ENCODE measurements around the gene CDKN2B-AS1. TPM values are rescaled to one million over a fixed set of nuclear protein-coding genes. Genes with fewer than 3 reads are reported as not detected.

CDKN2B-AS1 gene
- total RNA-seq, 1 donor from 2014 or later: 1.4 TPM

DNA sequence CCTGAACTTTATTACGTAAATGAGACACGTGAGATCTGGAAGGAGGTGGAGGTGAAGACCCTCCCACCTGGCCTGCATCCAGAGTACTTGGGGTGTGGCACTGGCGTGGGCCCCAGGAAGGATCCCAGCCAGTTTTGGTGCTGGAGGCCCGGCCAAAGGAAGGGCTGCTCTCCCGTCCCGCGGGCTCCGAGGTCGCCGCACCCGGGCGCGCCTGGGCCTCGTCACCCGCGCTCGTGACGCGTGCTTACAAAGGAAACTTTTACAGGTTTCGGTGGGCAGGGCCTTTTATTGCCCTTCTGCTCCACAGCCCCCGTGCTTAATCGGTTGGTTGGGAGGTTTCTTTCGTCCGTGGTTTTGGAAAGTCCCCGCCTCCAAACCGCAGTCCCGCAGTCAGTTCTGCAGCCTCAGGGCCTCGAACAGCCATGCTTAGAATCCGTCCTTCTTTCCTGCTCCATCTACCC, 29.6 kb upstream of the CDKN2B-AS1 start:
- Mint-ChIP-seq H3K27me3 (peaks cover 71% of the 10 kb centered on the region), H3K4me3 (peak overlapping the region; percentile 77), H3K27ac (peak overlapping the region; percentile 64), H3K36me3 (ENCODE audit: low read depth) (peaks cover 2% of the 10 kb centered on the region), H3K9me3 (peaks cover 12% of the 10 kb centered on the region), H3K4me1 (peaks cover 19% of the 10 kb centered on the region)
- CTCF ChIA-PET: interaction anchor here (1.2 to 1.3 kb wide), 3 partner anchors 9 to 151 kb away, joined by 3 to 8 read pairs (median 4); partner anchors contain the start of gene CDKN2B
- TF ChIP-seq, protein P1, sequence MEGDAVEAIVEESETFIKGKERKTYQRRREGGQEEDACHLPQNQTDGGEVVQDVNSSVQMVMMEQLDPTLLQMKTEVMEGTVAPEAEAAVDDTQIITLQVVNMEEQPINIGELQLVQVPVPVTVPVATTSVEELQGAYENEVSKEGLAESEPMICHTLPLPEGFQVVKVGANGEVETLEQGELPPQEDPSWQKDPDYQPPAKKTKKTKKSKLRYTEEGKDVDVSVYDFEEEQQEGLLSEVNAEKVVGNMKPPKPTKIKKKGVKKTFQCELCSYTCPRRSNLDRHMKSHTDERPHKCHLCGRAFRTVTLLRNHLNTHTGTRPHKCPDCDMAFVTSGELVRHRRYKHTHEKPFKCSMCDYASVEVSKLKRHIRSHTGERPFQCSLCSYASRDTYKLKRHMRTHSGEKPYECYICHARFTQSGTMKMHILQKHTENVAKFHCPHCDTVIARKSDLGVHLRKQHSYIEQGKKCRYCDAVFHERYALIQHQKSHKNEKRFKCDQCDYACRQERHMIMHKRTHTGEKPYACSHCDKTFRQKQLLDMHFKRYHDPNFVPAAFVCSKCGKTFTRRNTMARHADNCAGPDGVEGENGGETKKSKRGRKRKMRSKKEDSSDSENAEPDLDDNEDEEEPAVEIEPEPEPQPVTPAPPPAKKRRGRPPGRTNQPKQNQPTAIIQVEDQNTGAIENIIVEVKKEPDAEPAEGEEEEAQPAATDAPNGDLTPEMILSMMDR (IDR thresholded peaks at IDR 0.05): no peak
- POLR2A ChIA-PET: no interaction called here
- intact Hi-C loops (cut with micrococcal nuclease): loop anchor here (1.0 to 5.0 kb wide), 6 partner anchors 30 to 487 kb away; no protein-coding TSS in a partner anchor
- peak; percentile 48 for DNase-seq
- peak; percentile 76 for ATAC-seq (ENCODE audit: low read depth)

DNA sequence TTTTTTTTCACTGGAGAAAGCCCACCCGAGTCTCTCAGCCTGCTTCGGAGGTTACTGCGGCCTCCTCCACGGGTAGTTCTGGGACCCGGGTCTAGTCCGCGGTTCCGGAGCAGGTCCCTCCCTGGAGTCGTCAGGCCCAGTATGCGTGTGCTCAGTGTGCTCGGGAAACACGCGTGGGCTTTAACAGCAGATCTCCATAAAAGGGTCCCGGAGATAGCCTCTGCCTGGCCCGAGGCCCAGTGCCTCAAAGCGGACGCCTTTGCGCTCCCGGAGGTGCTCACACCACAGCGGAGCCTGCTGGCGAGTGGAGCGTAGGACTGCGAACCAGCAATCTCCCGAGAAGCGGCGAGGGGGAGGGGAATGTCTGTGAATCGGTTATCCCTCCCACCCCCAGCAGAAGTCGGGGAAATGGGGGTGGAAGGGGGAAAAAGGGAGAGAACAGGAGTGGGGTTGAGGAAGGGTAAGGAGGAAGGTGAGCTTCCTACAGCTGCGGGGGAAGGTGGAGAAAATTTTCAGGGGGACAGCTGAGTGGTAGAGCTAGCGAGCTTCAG, 29.1 kb upstream of the CDKN2B-AS1 start:
- peak overlapping the region; percentile 64 for H3K27ac Mint-ChIP-seq
- H3K36me3 Mint-ChIP-seq (ENCODE audit: low read depth): peaks cover 2% of the 10 kb centered on the region
- ChIA-PET POLR2A (interaction anchor here (0.9 kb wide), 1 partner anchor 43 kb away, joined by 3 read pairs; no protein-coding TSS in a partner anchor), CTCF (interaction anchor here (1.2 to 1.3 kb wide), 2 partner anchors 43 to 152 kb away, joined by 4 to 8 read pairs; partner anchors contain the start of gene CDKN2B)
- peak overlapping the region; percentile 77 for H3K4me3 Mint-ChIP-seq
- peak; percentile 41 for DNase-seq
- peak; percentile 67 for ATAC-seq (ENCODE audit: low read depth)
- peaks cover 12% of the 10 kb centered on the region for H3K9me3 Mint-ChIP-seq
- intact Hi-C loops (cut with micrococcal nuclease): loop anchor here (1.0 to 5.0 kb wide), 6 partner anchors 30 to 487 kb away; no protein-coding TSS in a partner anchor
- H3K4me1 Mint-ChIP-seq: peaks cover 19% of the 10 kb centered on the region
- TF ChIP-seq, protein P1 (IDR thresholded peaks at IDR 0.05): no peak
- peaks cover 74% of the 10 kb centered on the region for H3K27me3 Mint-ChIP-seq

DNA sequence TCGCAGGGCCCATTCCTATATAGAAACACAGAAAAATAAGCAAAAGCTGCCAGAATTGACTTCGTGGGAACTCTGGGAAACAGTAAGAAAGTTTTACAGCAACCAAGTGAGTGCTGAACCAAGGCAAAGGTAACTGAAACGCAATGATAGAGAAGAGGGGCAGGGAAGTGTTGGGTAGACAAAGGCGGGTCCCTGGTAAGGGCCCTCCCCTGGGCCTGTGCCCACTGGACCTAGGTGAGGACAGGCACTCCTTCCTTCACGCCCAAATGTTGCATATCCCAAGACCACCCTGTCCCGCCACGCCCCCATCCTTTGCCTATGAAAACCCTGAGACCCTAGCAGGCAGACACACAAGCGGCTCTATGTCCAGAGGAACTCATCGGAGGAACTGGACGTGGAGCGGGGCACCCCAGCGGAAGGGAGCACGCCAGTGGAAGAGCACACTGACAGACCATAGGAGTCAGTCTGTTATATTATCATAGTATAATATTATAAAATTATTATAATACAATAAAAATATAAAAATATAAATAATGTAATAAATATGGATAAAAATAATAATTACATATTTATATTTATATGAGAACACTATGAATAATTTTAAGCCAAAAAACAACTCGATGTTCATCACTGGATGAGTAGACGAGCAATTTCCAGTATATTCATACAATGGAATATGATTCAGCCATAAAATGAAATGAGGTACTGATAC, 28.3 kb upstream of the CDKN2B-AS1 start:
- ATAC-seq (ENCODE audit: low read depth): no peak
- Mint-ChIP-seq H3K4me1 (peaks cover 21% of the 10 kb centered on the region), H3K4me3 (no peak overlapping the region), H3K27me3 (peaks cover 77% of the 10 kb centered on the region), H3K27ac (peak overlapping the region; percentile 31), H3K36me3 (ENCODE audit: low read depth) (peaks cover 3% of the 10 kb centered on the region), H3K9me3 (peaks cover 14% of the 10 kb centered on the region)
- intact Hi-C loops (cut with micrococcal nuclease): loop anchor here (5.0 kb wide), 1 partner anchor 486 kb away; no protein-coding TSS in a partner anchor
- POLR2A ChIA-PET: interaction anchor here (0.9 kb wide), 1 partner anchor 42 kb away, joined by 3 read pairs; no protein-coding TSS in a partner anchor
- DNase-seq: no peak
- TF ChIP-seq, protein P1 (IDR thresholded peaks at IDR 0.05): no peak
- CTCF ChIA-PET: interaction anchor here (1.2 to 1.3 kb wide), 2 partner anchors 43 to 152 kb away, joined by 4 to 8 read pairs; partner anchors contain the start of gene CDKN2B

GRCh38 chr9:21967169-21967568, 27.4 kb upstream of the CDKN2B-AS1 start:
- H3K27me3 Mint-ChIP-seq: peaks cover 75% of the 10 kb centered on the region
- TF ChIP-seq, protein P1 (IDR thresholded peaks at IDR 0.05): no peak
- ChIA-PET CTCF (interaction anchor here (1.2 to 5.2 kb wide), 3 partner anchors 14 to 154 kb away, joined by 3 to 28 read pairs (median 6); partner anchors contain the start of gene CDKN2B), POLR2A (no interaction called here)
- ATAC-seq (ENCODE audit: low read depth) (no peak), DNase-seq (no peak)
- H3K27ac Mint-ChIP-seq: no peak overlapping the region
- H3K36me3 Mint-ChIP-seq (ENCODE audit: low read depth): peaks cover 3% of the 10 kb centered on the region
- peaks cover 21% of the 10 kb centered on the region for H3K4me1 Mint-ChIP-seq
- intact Hi-C loops (cut with micrococcal nuclease): loop anchor here (5.0 kb wide), 1 partner anchor 485 kb away; no protein-coding TSS in a partner anchor
- H3K4me3 Mint-ChIP-seq: no peak overlapping the region
- peaks cover 13% of the 10 kb centered on the region for H3K9me3 Mint-ChIP-seq

Data from activated B cell treated with CpG ODN at 0.5 μM for 24 hours (primary cell).